GM23338 (cell line): ENCODE results near the gene GPR183. TPM values are rescaled to one million over a fixed set of nuclear protein-coding genes. Genes with fewer than 3 reads are reported as not detected.

ENCODE experiments used
- ATAC-seq: fragments of 200-7000 bp; cut with Tn5 transposase; 3 replicates; pipeline ENCODE4 v1.9.1; 2020
- DNase-seq: peaks from one replicate; pipeline ENCODE4 v3.0.0-alpha.2; 2015; ENCODE audit warnings: low spot score
- H2AFZ ChIP-seq: fragments of 200-600 bp; sonication (generic); 2 replicates; pipeline ENCODE4 v1.8.0; 2016; ENCODE audit warnings: antibody characterized with exemption, mild to moderate bottlenecking, moderate library complexity
- H3F3A ChIP-seq: fragments of 200-600 bp; sonication (generic); replicated peaks from 2 replicates; pipeline ENCODE4 v1.8.0; 2017; ENCODE audit warnings: antibody characterized with exemption, mixed run types, low read depth
- H3K27ac ChIP-seq: fragments of 200-600 bp; sonication (generic); 2 replicates; pipeline ENCODE4 v1.6.1; 2016; ENCODE audit warnings: low read depth
- H3K27me3 ChIP-seq: fragments of 200-600 bp; sonication (generic); 2 replicates; pipeline ENCODE4 v1.8.0; 2016; ENCODE audit warnings: mild to moderate bottlenecking, mixed run types, moderate library complexity; ENCODE audit not compliant: insufficient read depth
- H3K36me3 ChIP-seq: fragments of 200-600 bp; sonication (generic); 2 replicates; pipeline ENCODE4 v1.8.0; 2016; ENCODE audit warnings: mild to moderate bottlenecking; ENCODE audit not compliant: insufficient read depth
- H3K4me1 ChIP-seq: fragments of 200-600 bp; sonication (generic); 2 replicates; pipeline ENCODE4 v1.8.0; 2016; ENCODE audit warnings: mild to moderate bottlenecking, moderate library complexity; ENCODE audit not compliant: insufficient read depth
- H3K4me2 ChIP-seq: fragments of 200-600 bp; sonication (generic); 2 replicates; pipeline ENCODE4 v1.7.1; 2017; ENCODE audit warnings: mixed run types
- H3K4me3 ChIP-seq: fragments of 200-600 bp; sonication (generic); 2 replicates; pipeline ENCODE4 v1.6.1; 2016; ENCODE audit warnings: mixed run types
- H3K79me2 ChIP-seq: fragments of 200-600 bp; sonication (generic); replicated peaks from 2 replicates; pipeline ENCODE4 v1.8.0; 2017; ENCODE audit warnings: mild to moderate bottlenecking; ENCODE audit not compliant: insufficient read depth
- H3K9me2 ChIP-seq: fragments of 200-600 bp; sonication (generic); 2 replicates; pipeline ENCODE4 v1.8.0; 2017; ENCODE audit not compliant: insufficient read depth
- H4K20me1 ChIP-seq: fragments of 200-600 bp; sonication (generic); replicated peaks from 2 replicates; pipeline ENCODE4 v1.8.0; 2017; ENCODE audit warnings: mild to moderate bottlenecking; ENCODE audit not compliant: insufficient read depth
- H3K27ac Mint-ChIP-seq: 2 replicates; pipeline ENCODE4 v1.8.0; 2020; ENCODE audit warnings: inconsistent platforms, mild to moderate bottlenecking, moderate library complexity, mixed read lengths
- H3K27me3 Mint-ChIP-seq: 3 replicates; pipeline ENCODE4 v1.8.0; 2022; ENCODE audit warnings: low read depth, mild to moderate bottlenecking, moderate library complexity, mixed read lengths, inconsistent platforms; ENCODE audit not compliant: insufficient read depth, poor library complexity
- H3K36me3 Mint-ChIP-seq: 3 replicates; pipeline ENCODE4 v1.8.0; 2021; ENCODE audit warnings: low read depth, mild to moderate bottlenecking, inconsistent platforms, moderate library complexity, mixed read lengths
- H3K4me1 Mint-ChIP-seq: 3 replicates; pipeline ENCODE4 v1.8.0; 2020; ENCODE audit warnings: mild to moderate bottlenecking, inconsistent platforms, mixed read lengths
- H3K4me3 Mint-ChIP-seq: 3 replicates; pipeline ENCODE4 v1.8.0; 2021; ENCODE audit warnings: moderate library complexity, mild to moderate bottlenecking, inconsistent platforms, mixed read lengths
- H3K9me3 Mint-ChIP-seq: 3 replicates; pipeline ENCODE4 v1.8.0; 2020; ENCODE audit warnings: moderate library complexity, mild to moderate bottlenecking, inconsistent platforms, mixed read lengths
- EZH2 ChIP-seq: fragments of 200-600 bp; sonication (generic); IDR thresholded peaks from one replicate; pipeline ENCODE4 v1.8.0; 2017; ENCODE audit warnings: antibody characterized with exemption, mild to moderate bottlenecking, low read depth; ENCODE audit not compliant: unreplicated experiment
- EZH2phosphoT487 ChIP-seq: fragments of 200-600 bp; sonication (generic); IDR thresholded peaks from one replicate; pipeline ENCODE4 v1.8.1; 2018; ENCODE audit warnings: antibody characterized with exemption; ENCODE audit not compliant: unreplicated experiment
- JUNB ChIP-seq: IDR thresholded peaks from one replicate; pipeline ENCODE4 v1.6.1; 2016; ENCODE audit warnings: antibody characterized with exemption; ENCODE audit not compliant: unreplicated experiment
- NANOG ChIP-seq: IDR thresholded peaks from 2 replicates; pipeline ENCODE4 v1.6.1; 2016; ENCODE audit warnings: antibody characterized with exemption, borderline replicate concordance
- ZNF114 ChIP-seq: fragments of 250-450 bp; sonication (Bioruptor Pico); IDR thresholded peaks from 2 replicates; pipeline ENCODE4 v1.5.0; 2020; ENCODE audit warnings: mild to moderate bottlenecking, moderate library complexity
- ZNF331 ChIP-seq: fragments of 250-450 bp; sonication (Bioruptor Pico); IDR thresholded peaks from 2 replicates; pipeline ENCODE4 v1.5.0; 2020; ENCODE audit warnings: low read depth, mild to moderate bottlenecking, moderate library complexity
- ZNF462 ChIP-seq: fragments of 250-450 bp; sonication (Bioruptor Pico); IDR thresholded peaks from 2 replicates; pipeline ENCODE4 v1.5.0; 2020; ENCODE audit warnings: mild to moderate bottlenecking, moderate library complexity
- polyA plus RNA-seq: library from polyadenylated mRNA; unstranded; fragments of >200 nt; fragmentation: Nextera tagmentation; extraction: Ambion mirVana; gene quantifications from 2 replicates; pipeline ENCODE4 v1.2.1, GENCODE V29; 2016
- total RNA-seq: library from RNA; depleted of rRNA; stranded (reverse); fragments of >200 nt; shearing (Covaris generic); gene quantifications from 2 replicates; pipeline ENCODE4 v1.2.3, GENCODE V29; 2014
- TF ChIP-seq, protein P1 (sequence below): IDR thresholded peaks from 2 replicates; pipeline ENCODE4 v1.6.1; 2016; ENCODE audit warnings: antibody characterized with exemption
- TF ChIP-seq, protein P2 (sequence below): IDR thresholded peaks from one replicate; pipeline ENCODE4 v1.6.1; 2018; ENCODE audit warnings: antibody characterized with exemption; ENCODE audit not compliant: unreplicated experiment

Gene GPR183
- total and polyA plus RNA-seq, 2 experiments from 2014 or later = 0.78 TPM; not detected in 1

GRCh38 chr13:99340638-99341037 is 33.4 kb upstream of the GPR183 start:
- Histone ChIP-seq H3K4me3 (no peak overlapping the region), H3K4me2 (no peak overlapping the region), H3K27ac (no peak overlapping the region), H3K4me1 (peaks cover 7% of the 10 kb centered on the region; the same call in 1 of the 2 replicates), H3K36me3 (peaks cover 14% of the 10 kb centered on the region; the same call in 1 of the 2 replicates), H4K20me1 (no peaks in the 10 kb centered on the region), H3K27me3 (no peaks in the 10 kb centered on the region), H2AFZ (no peak overlapping the region), H3F3A (no peaks in the 10 kb centered on the region), H3K9me2 (no peaks in the 10 kb centered on the region), H3K79me2 (0 out of 2 replicates have a peak, but pooled peaks cover 5% of the 10 kb centered on the region)
- ATAC-seq = no peak
- TF ChIP-seq ZNF331 (CRISPR knock-in tag) (no peak), ZNF462 (CRISPR knock-in tag) (no peak), JUNB (no peak), ZNF114 (CRISPR knock-in tag) (no peak), EZH2 (no peak), EZH2phosphoT487 (no peak), NANOG (no peak)
- TF ChIP-seq, protein P1, sequence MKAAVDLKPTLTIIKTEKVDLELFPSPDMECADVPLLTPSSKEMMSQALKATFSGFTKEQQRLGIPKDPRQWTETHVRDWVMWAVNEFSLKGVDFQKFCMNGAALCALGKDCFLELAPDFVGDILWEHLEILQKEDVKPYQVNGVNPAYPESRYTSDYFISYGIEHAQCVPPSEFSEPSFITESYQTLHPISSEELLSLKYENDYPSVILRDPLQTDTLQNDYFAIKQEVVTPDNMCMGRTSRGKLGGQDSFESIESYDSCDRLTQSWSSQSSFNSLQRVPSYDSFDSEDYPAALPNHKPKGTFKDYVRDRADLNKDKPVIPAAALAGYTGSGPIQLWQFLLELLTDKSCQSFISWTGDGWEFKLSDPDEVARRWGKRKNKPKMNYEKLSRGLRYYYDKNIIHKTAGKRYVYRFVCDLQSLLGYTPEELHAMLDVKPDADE = no peak
- TF ChIP-seq, protein P2, sequence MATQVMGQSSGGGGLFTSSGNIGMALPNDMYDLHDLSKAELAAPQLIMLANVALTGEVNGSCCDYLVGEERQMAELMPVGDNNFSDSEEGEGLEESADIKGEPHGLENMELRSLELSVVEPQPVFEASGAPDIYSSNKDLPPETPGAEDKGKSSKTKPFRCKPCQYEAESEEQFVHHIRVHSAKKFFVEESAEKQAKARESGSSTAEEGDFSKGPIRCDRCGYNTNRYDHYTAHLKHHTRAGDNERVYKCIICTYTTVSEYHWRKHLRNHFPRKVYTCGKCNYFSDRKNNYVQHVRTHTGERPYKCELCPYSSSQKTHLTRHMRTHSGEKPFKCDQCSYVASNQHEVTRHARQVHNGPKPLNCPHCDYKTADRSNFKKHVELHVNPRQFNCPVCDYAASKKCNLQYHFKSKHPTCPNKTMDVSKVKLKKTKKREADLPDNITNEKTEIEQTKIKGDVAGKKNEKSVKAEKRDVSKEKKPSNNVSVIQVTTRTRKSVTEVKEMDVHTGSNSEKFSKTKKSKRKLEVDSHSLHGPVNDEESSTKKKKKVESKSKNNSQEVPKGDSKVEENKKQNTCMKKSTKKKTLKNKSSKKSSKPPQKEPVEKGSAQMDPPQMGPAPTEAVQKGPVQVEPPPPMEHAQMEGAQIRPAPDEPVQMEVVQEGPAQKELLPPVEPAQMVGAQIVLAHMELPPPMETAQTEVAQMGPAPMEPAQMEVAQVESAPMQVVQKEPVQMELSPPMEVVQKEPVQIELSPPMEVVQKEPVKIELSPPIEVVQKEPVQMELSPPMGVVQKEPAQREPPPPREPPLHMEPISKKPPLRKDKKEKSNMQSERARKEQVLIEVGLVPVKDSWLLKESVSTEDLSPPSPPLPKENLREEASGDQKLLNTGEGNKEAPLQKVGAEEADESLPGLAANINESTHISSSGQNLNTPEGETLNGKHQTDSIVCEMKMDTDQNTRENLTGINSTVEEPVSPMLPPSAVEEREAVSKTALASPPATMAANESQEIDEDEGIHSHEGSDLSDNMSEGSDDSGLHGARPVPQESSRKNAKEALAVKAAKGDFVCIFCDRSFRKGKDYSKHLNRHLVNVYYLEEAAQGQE = no peak
- no peaks in the 10 kb centered on the region for H3K9me3 Mint-ChIP-seq
- peaks cover 7% of the 10 kb centered on the region for H3K27me3 Mint-ChIP-seq
- H3K27ac Mint-ChIP-seq = no peak overlapping the region
- peaks cover 12% of the 10 kb centered on the region for H3K4me1 Mint-ChIP-seq
- H3K4me3 Mint-ChIP-seq = no peak overlapping the region
- H3K36me3 Mint-ChIP-seq = peaks cover 30% of the 10 kb centered on the region
- no peak for DNase-seq
